Measurements from ENCODE around the gene TAGAP. TPM values are rescaled to one million over a fixed set of nuclear protein-coding genes. Genes with fewer than 3 reads are reported as not detected.

The TAGAP gene
- total and polyA plus RNA-seq, 10 of the 15 experiments (the other 5 are each of a cell fraction or from before 2014, with no cell fraction given) = 5.3 to 27.4 (median 18.9) TPM

- TF ChIP-seq ZNF217 (IDR thresholded peaks at IDR 0.05) = no peak
- no peak for TF ChIP-seq MLLT1 (IDR thresholded peaks at IDR 0.05)
Measured at GRCh38 chr6:159035891-159036290, 8.9 kb downstream of the TAGAP start (continued).

- no TSS peak for BruUV-seq (replicated peaks)
- peaks cover 2 to 13% of the 10 kb centered on the region in 2 experiments; a peak in 3 of 4 replicates for H3K36me3 ChIP-seq (ENCODE audit: control insufficient read depth in 2 of 2, insufficient read depth in 2 of 2, low read length in 1 of 2)
- H3K4me1 ChIP-seq (ENCODE audit: control insufficient read depth, insufficient read depth, low read length) = peaks cover 8% of the 10 kb centered on the region
- no peak overlapping the region for H3K4me3 ChIP-seq
- SMC1A ChIA-PET (ENCODE audit: uncharacterized antibody, unreplicated experiment) = interaction anchor here (0.7 to 14.9 kb wide), 13 partner anchors 8 to 102 kb away, joined by 3 to 194 read pairs (median 7); partner anchors contain the start of gene RSPH3
- no peak overlapping the region for H3K9ac ChIP-seq (ENCODE audit: control insufficient read depth, insufficient read depth, low read length)
- RAD21 ChIA-PET (ENCODE audit: unreplicated experiment) = interaction anchor here (0.8 to 2.4 kb wide), 7 partner anchors 11 to 101 kb away, joined by 3 to 15 read pairs (median 6); partner anchors contain the start of gene TAGAP
- POLR2A ChIA-PET = interaction anchor here (1.0 to 1.4 kb wide), 2 partner anchors 12 to 33 kb away, joined by 3 read pairs; partner anchors contain the start of genes RSPH3 and TAGAP
- no peak overlapping the region for H3K27ac ChIP-seq (ENCODE audit: control insufficient read depth, insufficient read depth)
- in situ Hi-C loops (cut with MboI) = no loop called here
- ATAC-seq (peak; percentile 50), FAIRE-seq (no peak), DNase-seq (ENCODE audit: low read depth, low spot score) (no peak)
- no peaks in the 10 kb centered on the region for H3K27me3 ChIP-seq (replicated peaks in 1 of 2; ENCODE audit: control insufficient read depth in 2 of 2, insufficient read depth in 2 of 2, low read length in 1 of 2)
- TF ChIP-seq TCF7 (IDR thresholded peaks at IDR 0.05; ENCODE audit: borderline replicate concordance) (no peak), EED (IDR thresholded peaks at IDR 0.05; ENCODE audit: low read depth) (peak; percentile 40), IKZF2 (IDR thresholded peaks at IDR 0.05) (peak; percentile 7 to 34; a peak in 1 of 4 replicates), NR2C1 (IDR thresholded peaks at IDR 0.05) (0 out of 2 replicates have a peak, but pooled peaks have one; percentile 8), IKZF1 (conservative IDR thresholded peaks at IDR 0.05) (peak; percentile 32; the same call in 1 of the 2 replicates), NR2F1 (conservative IDR thresholded peaks at IDR 0.05) (peak; percentile 84), BHLHE40 (IDR thresholded peaks at IDR 0.05; ENCODE audit: borderline replicate concordance in 1 of 2, low read depth in 2 of 2, low read length in 1 of 2) (peak in 1 of 2 experiments; percentile 16; a peak in 1 of 4 replicates), RUNX3 (IDR thresholded peaks at IDR 0.05; ENCODE audit: low read length) (no peak), GATAD2B (conservative IDR thresholded peaks at IDR 0.05; ENCODE audit: low read depth) (no peak), ETV6 (conservative IDR thresholded peaks at IDR 0.05 in 1 of 2, IDR thresholded peaks at IDR 0.05 in 1 of 2; ENCODE audit: borderline replicate concordance in 1 of 2, low read depth in 1 of 2) (peak in 1 of 2 experiments; percentile 49; a peak in 1 of 4 replicates), NFIC (IDR thresholded peaks at IDR 0.05; ENCODE audit: low read depth, low read length) (peak; percentile 42; the same call in 1 of the 2 replicates)
- no peak overlapping the region for H3K4me2 ChIP-seq (ENCODE audit: control insufficient read depth, insufficient read depth)
- no peaks in the 10 kb centered on the region for H3K79me2 ChIP-seq (ENCODE audit: control insufficient read depth, insufficient read depth, low read length)
- CTCF ChIA-PET = interaction anchor here (0.9 to 16.7 kb wide), 8 partner anchors 9 to 101 kb away, joined by 3 to 481 read pairs (median 5); no protein-coding TSS in a partner anchor
- 48% methylated on average over 11 of the region's 11 CpGs for WGBS (ENCODE audit: insufficient coverage, insufficient replicate concordance, low lambda C conversion rate, missing lambda C conversion rate)
- H3K9me3 ChIP-seq (replicated peaks; ENCODE audit: control insufficient read depth, insufficient read depth, low read length) = no peaks in the 10 kb centered on the region
- intact Hi-C loops (cut with micrococcal nuclease; ENCODE audit: unreplicated experiment) = no loop called here
- no peak overlapping the region for H2AFZ ChIP-seq (ENCODE audit: control insufficient read depth, low read depth, low read length)
- no peaks in the 10 kb centered on the region for H4K20me1 ChIP-seq (ENCODE audit: control insufficient read depth, insufficient read depth)
Measured at GRCh38 chr6:159033160-159034049, 11.4 kb downstream of the TAGAP start.
